SK-N-SH (cell line): ENCODE results near the gene C7orf33. TPM values are rescaled to one million over a fixed set of nuclear protein-coding genes. Genes with fewer than 3 reads are reported as not detected.

Experiments
- CTCF ChIA-PET: fragments of 300-600, 350-600 bp; formaldehyde crosslinking; extraction: SDS; loops from one replicate; lab custom pipeline; 2021; lab: Yijun Ruan, JAX
- POLR2A ChIA-PET: fragments of 350-600 bp; sonication (Branson Sonifier 250); formaldehyde crosslinking; extraction: SDS; loops from one replicate; lab custom pipeline; 2020; ENCODE audit warnings: antibody characterized with exemption, inconsistent platforms; lab: Yijun Ruan, JAX
- DNase-seq: peaks from one replicate; pipeline ENCODE4 v3.0.0; 2012
- H2AFZ ChIP-seq: fragments of 200-600 bp; sonication (generic); 2 replicates; pipeline ENCODE4 v1.8.1; 2016; ENCODE audit warnings: antibody characterized with exemption, mild to moderate bottlenecking, low read depth
- H3F3A ChIP-seq: fragments of 200-600 bp; sonication (generic); replicated peaks from 2 replicates; pipeline ENCODE3; 2016; ENCODE audit warnings: antibody characterized with exemption, mild to moderate bottlenecking; ENCODE audit not compliant: insufficient read depth
- H3K27ac ChIP-seq, 2 experiments: fragments of 200-500 bp in 1 of 2; fragments of 200-600 bp in 1 of 2; sonication (Bioruptor generic) in 1 of 2; sonication (generic), shearing (Covaris generic) in 1 of 2; 2 replicates each; pipeline versions ENCODE4 v1.5.1 to v1.6.1; 2014 to 2016; ENCODE audit warnings: low read depth in 2 of 2, inconsistent platforms in 1 of 2, low read length in 1 of 2, mild to moderate bottlenecking in 1 of 2, mixed read lengths in 1 of 2
- H3K27me3 ChIP-seq: fragments of 200-600 bp; sonication (generic), shearing (Covaris generic); 2 replicates; pipeline ENCODE4 v1.6.1; 2016; ENCODE audit warnings: mixed run types; ENCODE audit not compliant: insufficient read depth
- H3K36me3 ChIP-seq, 2 experiments: fragments of 200-500 bp in 1 of 2; fragments of 200-600 bp in 1 of 2; sonication (Bioruptor generic) in 1 of 2; sonication (generic) in 1 of 2; replicated peaks in 1 of 2; 2 replicates each; pipeline versions ENCODE3 to v1.5.1; 2014 to 2016; ENCODE audit warnings: low read length in 1 of 2, mild to moderate bottlenecking in 1 of 2; ENCODE audit not compliant: insufficient read depth in 2 of 2, control insufficient read depth in 1 of 2
- H3K4me1 ChIP-seq, 2 experiments: fragments of 200-500 bp in 1 of 2; fragments of 200-600 bp in 1 of 2; sonication (Bioruptor generic) in 1 of 2; sonication (generic), shearing (Covaris generic) in 1 of 2; 2 replicates each; pipeline versions ENCODE4 v1.5.1 to v1.6.1; 2014 to 2016; ENCODE audit warnings: low read depth in 1 of 2, low read length in 1 of 2, mixed run types in 1 of 2; ENCODE audit not compliant: insufficient read depth in 2 of 2, control insufficient read depth in 1 of 2
- H3K4me2 ChIP-seq: fragments of 200-600 bp; sonication (generic), shearing (Covaris generic); 2 replicates; pipeline ENCODE4 v1.6.1; 2017; ENCODE audit warnings: mixed run types
- H3K4me3 ChIP-seq, 2 experiments: fragments of 200-500 bp in 1 of 2; fragments of 200-600 bp in 1 of 2; sonication (Bioruptor generic) in 1 of 2; sonication (generic), shearing (Covaris generic) in 1 of 2; 2 replicates each; pipeline versions ENCODE4 v1.5.1 to v1.8.1; 2014 to 2016; ENCODE audit warnings: low read depth in 2 of 2, inconsistent platforms in 1 of 2, low read length in 1 of 2, mild to moderate bottlenecking in 1 of 2, mixed read lengths in 1 of 2, moderate library complexity in 1 of 2
- H3K79me2 ChIP-seq: fragments of 200-600 bp; sonication (generic); 2 replicates; pipeline ENCODE4 v1.8.1; 2017; ENCODE audit warnings: mild to moderate bottlenecking; ENCODE audit not compliant: insufficient read depth
- H3K9ac ChIP-seq: fragments of 200-600 bp; sonication (generic); 2 replicates; pipeline ENCODE4 v1.6.1; 2017; ENCODE audit warnings: mixed run types
- H3K9me2 ChIP-seq: fragments of 200-600 bp; sonication (generic); 2 replicates; pipeline ENCODE4 v1.6.1; 2017; ENCODE audit warnings: mixed run types
- H3K9me3 ChIP-seq: fragments of 200-600 bp; sonication (generic); 2 replicates; pipeline ENCODE4 v1.6.1; 2017; ENCODE audit warnings: mixed run types, mild to moderate bottlenecking, moderate library complexity
- H4K20me1 ChIP-seq: fragments of 200-600 bp; sonication (generic); 2 replicates; pipeline ENCODE4 v1.6.1; 2017; ENCODE audit warnings: mild to moderate bottlenecking, mixed run types; ENCODE audit not compliant: insufficient read depth
- CHD2 ChIP-seq: fragments of 150-350 bp; IDR thresholded peaks from 2 replicates; pipeline ENCODE4 v1.6.1; 2018; ENCODE audit warnings: low read length; ENCODE audit not compliant: partially characterized antibody
- ELF1 ChIP-seq: IDR thresholded peaks from 2 replicates; pipeline ENCODE4 v1.4.0; 2012
- NRF1 ChIP-seq: IDR thresholded peaks from 2 replicates; pipeline ENCODE4 v1.6.1; 2012; ENCODE audit warnings: low read depth, mild to moderate bottlenecking, low read length
- POLR2AphosphoS5 ChIP-seq: IDR thresholded peaks from 2 replicates; pipeline ENCODE4 v1.6.1; 2012; ENCODE audit warnings: low read depth, low read length
- RCOR1 ChIP-seq: fragments of 150-350 bp; IDR thresholded peaks from 2 replicates; pipeline ENCODE4 v1.6.1; 2017; ENCODE audit warnings: antibody characterized with exemption, low read length
- TCF12 ChIP-seq: IDR thresholded peaks from 2 replicates; pipeline ENCODE4 v1.4.0; 2012
- USF2 ChIP-seq: fragments of 150-350 bp; IDR thresholded peaks from 2 replicates; pipeline ENCODE4 v1.6.1; 2017; ENCODE audit warnings: antibody characterized with exemption, low read length, low read depth, borderline replicate concordance
- WGBS: methylation state at CpG from one replicate; pipeline ENCODE4 v1.1.6; 2017; ENCODE audit warnings: low lambda C conversion rate; 5-methylcytosine and 5-hydroxymethylcytosine counted together
- polyA plus RNA-seq, 3 experiments: library from polyadenylated mRNA; depleted of rRNA; stranded (reverse); fragments of >200 nt; gene quantifications; 2 replicates each; pipeline ENCODE4 v1.2.3, GENCODE V29; 2012
- TF ChIP-seq, protein P1 (sequence below): fragments of 200-600 bp; sonication (generic); IDR thresholded peaks from 2 replicates; pipeline ENCODE4 v1.6.1; 2017; ENCODE audit warnings: antibody characterized with exemption, mild to moderate bottlenecking, moderate library complexity
- TF ChIP-seq, protein P2 (sequence below): IDR thresholded peaks from 2 replicates; pipeline ENCODE4 v1.4.0; 2012; ENCODE audit warnings: low read depth
- TF ChIP-seq, protein P3 (sequence below): fragments of 150-350 bp; IDR thresholded peaks from 2 replicates; pipeline ENCODE4 v1.6.1; 2016; ENCODE audit warnings: mild to moderate bottlenecking, low read depth, low read length
- TF ChIP-seq, protein P4 (sequence below): IDR thresholded peaks from 2 replicates; pipeline ENCODE4 v1.6.1; 2012; ENCODE audit warnings: mild to moderate bottlenecking, low read depth, low read length, moderate library complexity

Gene C7orf33
- polyA plus RNA-seq, 1 of the 3 experiments (the other 2 are of a cell fraction): not detected

DNA sequence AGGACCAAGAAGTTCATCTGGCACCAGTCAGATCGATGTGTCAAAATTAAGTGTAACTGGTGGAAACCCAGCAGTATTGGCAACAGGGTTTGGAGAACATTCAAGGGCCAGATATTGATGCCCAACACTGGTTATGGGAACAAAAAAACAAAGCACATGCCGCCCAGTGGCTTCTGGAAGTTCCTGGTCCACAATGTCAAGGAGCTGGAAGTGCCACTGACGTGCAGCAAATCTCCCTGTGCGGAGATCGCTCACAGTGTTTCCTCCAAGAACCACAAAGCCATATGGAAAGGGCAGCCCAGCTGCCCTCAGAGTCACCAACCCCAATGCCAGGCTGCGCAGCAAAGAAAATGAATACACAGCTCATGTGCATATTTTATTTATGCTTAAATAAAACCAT lies 10.1 kb upstream of the C7orf33 start:
- Histone ChIP-seq H3F3A (no peaks in the 10 kb centered on the region), H3K36me3 (no peaks in the 10 kb centered on the region)
- 80% methylated on average over 6 of the region's 6 CpGs for WGBS

More for the DNA sequence above, 10.1 kb upstream of the C7orf33 start:
- Histone ChIP-seq H3K9ac (no peak overlapping the region), H4K20me1 (no peaks in the 10 kb centered on the region), H2AFZ (no peak overlapping the region), H3K4me3 (no peak overlapping the region), H3K4me1 (no peaks in the 10 kb centered on the region), H3K9me3 (no peaks in the 10 kb centered on the region), H3K27ac (no peak overlapping the region), H3K79me2 (no peaks in the 10 kb centered on the region), H3K27me3 (no peaks in the 10 kb centered on the region), H3K9me2 (no peaks in the 10 kb centered on the region), H3K4me2 (no peak overlapping the region)
- DNase-seq: no peak
- no peak for TF ChIP-seq RCOR1
- no peak for TF ChIP-seq POLR2AphosphoS5
- TF ChIP-seq, protein P1, sequence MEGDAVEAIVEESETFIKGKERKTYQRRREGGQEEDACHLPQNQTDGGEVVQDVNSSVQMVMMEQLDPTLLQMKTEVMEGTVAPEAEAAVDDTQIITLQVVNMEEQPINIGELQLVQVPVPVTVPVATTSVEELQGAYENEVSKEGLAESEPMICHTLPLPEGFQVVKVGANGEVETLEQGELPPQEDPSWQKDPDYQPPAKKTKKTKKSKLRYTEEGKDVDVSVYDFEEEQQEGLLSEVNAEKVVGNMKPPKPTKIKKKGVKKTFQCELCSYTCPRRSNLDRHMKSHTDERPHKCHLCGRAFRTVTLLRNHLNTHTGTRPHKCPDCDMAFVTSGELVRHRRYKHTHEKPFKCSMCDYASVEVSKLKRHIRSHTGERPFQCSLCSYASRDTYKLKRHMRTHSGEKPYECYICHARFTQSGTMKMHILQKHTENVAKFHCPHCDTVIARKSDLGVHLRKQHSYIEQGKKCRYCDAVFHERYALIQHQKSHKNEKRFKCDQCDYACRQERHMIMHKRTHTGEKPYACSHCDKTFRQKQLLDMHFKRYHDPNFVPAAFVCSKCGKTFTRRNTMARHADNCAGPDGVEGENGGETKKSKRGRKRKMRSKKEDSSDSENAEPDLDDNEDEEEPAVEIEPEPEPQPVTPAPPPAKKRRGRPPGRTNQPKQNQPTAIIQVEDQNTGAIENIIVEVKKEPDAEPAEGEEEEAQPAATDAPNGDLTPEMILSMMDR: no peak
- TF ChIP-seq TCF12: no peak
- TF ChIP-seq, protein P2, sequence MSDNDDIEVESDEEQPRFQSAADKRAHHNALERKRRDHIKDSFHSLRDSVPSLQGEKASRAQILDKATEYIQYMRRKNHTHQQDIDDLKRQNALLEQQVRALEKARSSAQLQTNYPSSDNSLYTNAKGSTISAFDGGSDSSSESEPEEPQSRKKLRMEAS: no peak
- no peak for TF ChIP-seq USF2
- TF ChIP-seq, protein P3, sequence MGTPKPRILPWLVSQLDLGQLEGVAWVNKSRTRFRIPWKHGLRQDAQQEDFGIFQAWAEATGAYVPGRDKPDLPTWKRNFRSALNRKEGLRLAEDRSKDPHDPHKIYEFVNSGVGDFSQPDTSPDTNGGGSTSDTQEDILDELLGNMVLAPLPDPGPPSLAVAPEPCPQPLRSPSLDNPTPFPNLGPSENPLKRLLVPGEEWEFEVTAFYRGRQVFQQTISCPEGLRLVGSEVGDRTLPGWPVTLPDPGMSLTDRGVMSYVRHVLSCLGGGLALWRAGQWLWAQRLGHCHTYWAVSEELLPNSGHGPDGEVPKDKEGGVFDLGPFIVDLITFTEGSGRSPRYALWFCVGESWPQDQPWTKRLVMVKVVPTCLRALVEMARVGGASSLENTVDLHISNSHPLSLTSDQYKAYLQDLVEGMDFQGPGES: no peak
- no peak for TF ChIP-seq ELF1
- no peak for TF ChIP-seq NRF1
- TF ChIP-seq CHD2: no peak
- TF ChIP-seq, protein P4, sequence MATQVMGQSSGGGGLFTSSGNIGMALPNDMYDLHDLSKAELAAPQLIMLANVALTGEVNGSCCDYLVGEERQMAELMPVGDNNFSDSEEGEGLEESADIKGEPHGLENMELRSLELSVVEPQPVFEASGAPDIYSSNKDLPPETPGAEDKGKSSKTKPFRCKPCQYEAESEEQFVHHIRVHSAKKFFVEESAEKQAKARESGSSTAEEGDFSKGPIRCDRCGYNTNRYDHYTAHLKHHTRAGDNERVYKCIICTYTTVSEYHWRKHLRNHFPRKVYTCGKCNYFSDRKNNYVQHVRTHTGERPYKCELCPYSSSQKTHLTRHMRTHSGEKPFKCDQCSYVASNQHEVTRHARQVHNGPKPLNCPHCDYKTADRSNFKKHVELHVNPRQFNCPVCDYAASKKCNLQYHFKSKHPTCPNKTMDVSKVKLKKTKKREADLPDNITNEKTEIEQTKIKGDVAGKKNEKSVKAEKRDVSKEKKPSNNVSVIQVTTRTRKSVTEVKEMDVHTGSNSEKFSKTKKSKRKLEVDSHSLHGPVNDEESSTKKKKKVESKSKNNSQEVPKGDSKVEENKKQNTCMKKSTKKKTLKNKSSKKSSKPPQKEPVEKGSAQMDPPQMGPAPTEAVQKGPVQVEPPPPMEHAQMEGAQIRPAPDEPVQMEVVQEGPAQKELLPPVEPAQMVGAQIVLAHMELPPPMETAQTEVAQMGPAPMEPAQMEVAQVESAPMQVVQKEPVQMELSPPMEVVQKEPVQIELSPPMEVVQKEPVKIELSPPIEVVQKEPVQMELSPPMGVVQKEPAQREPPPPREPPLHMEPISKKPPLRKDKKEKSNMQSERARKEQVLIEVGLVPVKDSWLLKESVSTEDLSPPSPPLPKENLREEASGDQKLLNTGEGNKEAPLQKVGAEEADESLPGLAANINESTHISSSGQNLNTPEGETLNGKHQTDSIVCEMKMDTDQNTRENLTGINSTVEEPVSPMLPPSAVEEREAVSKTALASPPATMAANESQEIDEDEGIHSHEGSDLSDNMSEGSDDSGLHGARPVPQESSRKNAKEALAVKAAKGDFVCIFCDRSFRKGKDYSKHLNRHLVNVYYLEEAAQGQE: no peak
- POLR2A ChIA-PET: no interaction called here
- CTCF ChIA-PET: interaction anchor here (1.0 to 1.4 kb wide), 3 partner anchors 13 to 382 kb away, joined by 3 to 5 read pairs (median 3); no protein-coding TSS in a partner anchor
